Ovary (tissue), 3 donors: ENCODE results near the gene PKD1L1.

Experiments used
- CTCF ChIP-seq, 3 donors: fragments of 450-650 bp in 2 of 3; fragments of 200-600 bp in 1 of 3; IDR thresholded peaks; one replicate each; pipeline versions ENCODE4 v1.5.1 to v1.8.0; 2016 to 2022; ENCODE audit warnings: antibody characterized with exemption in 3 of 3, mild to moderate bottlenecking in 1 of 3
- EP300 ChIP-seq: sonication (generic); formaldehyde crosslinking; IDR thresholded peaks from one replicate; pipeline ENCODE4 v1.6.1; 2017; ENCODE audit warnings: antibody characterized with exemption
- POLR2A ChIP-seq: fragments of 450-650 bp; IDR thresholded peaks from one replicate; pipeline ENCODE4 v1.6.1; 2017; ENCODE audit warnings: antibody characterized with exemption, mild to moderate bottlenecking, moderate library complexity
- donor health status: DM: no; HTN: no; CAD: no.

- TF ChIP-seq CTCF (IDR thresholded peaks at IDR 0.05) (no peak), EP300 (no peak), POLR2A (no peak)
Measured at GRCh38 chr7:47950714-47951113, 2.4 kb upstream of the PKD1L1 start.
